K562 (cell line): ENCODE data around the gene GNAI2. TPM values are rescaled to one million over a fixed set of nuclear protein-coding genes. Genes with fewer than 3 reads are reported as not detected.

Source experiments
- ATAC-seq: fragments of 200-7000 bp; cut with Tn5 transposase; 3 replicates; pipeline ENCODE4 v1.9.1; 2020; ENCODE audit warnings: moderate library complexity
- BruUV-seq: library from RNA; stranded (reverse); fragments of 400-500 nt; replicated peaks from 2 replicates; lab custom pipeline; 2021; lab: Mats Ljungman, UMichigan
- CTCF ChIA-PET: fragments of 300-600 bp; formaldehyde crosslinking; extraction: SDS; loops from one replicate; lab custom pipeline; 2021; ENCODE audit warnings: low intra/inter-chr PET ratio; lab: Yijun Ruan, JAX
- POLR2A ChIA-PET: fragments of 300-600, 350-650 bp; sonication (Branson Sonifier 250); formaldehyde crosslinking; extraction: SDS; loops from one replicate; lab custom pipeline; 2021; ENCODE audit warnings: antibody characterized with exemption, inconsistent platforms; lab: Yijun Ruan, JAX
- DNase-seq, 4 experiments: peaks; one replicate each; pipeline versions ENCODE4 v3.0.0 to v3.0.0-alpha.2; 2011 to 2018; ENCODE audit warnings: low spot score in 3 of 4, mixed read lengths in 3 of 4; ENCODE audit errors: extremely low read depth in 1 of 4
- FAIRE-seq: peaks from 2 replicates; lab custom pipeline; 2011; peaks lifted over from hg19 to GRCh38; lab: Jason Lieb, UNC
- H2AFZ ChIP-seq: 2 replicates; pipeline ENCODE4 v1.6.0; 2011; ENCODE audit warnings: low read depth, low read length, control low read depth, inconsistent platforms
- H3K27ac ChIP-seq: fragments of 200-600 bp; 3 replicates; pipeline ENCODE4 v1.8.0; 2011; ENCODE audit warnings: low read depth, mild to moderate bottlenecking, control low read depth, inconsistent platforms, low read length, moderate library complexity, mixed read lengths; ENCODE audit errors: extremely low read depth
- H3K27me3 ChIP-seq, 2 experiments: fragments of 300-600 bp in 1 of 2; 2 replicates in 1 of 2; 3 replicates in 1 of 2; pipeline versions ENCODE4 v1.6.0 to v1.8.0; 2011; ENCODE audit warnings: inconsistent platforms in 2 of 2, low read length in 2 of 2, mild to moderate bottlenecking in 1 of 2, mixed read lengths in 1 of 2, moderate library complexity in 1 of 2; ENCODE audit not compliant: control insufficient read depth in 2 of 2, insufficient read depth in 2 of 2
- H3K36me3 ChIP-seq: fragments of 300-600 bp; 3 replicates; pipeline ENCODE4 v1.8.0; 2011; ENCODE audit warnings: mild to moderate bottlenecking, low read length, inconsistent platforms; ENCODE audit not compliant: control insufficient read depth, insufficient read depth
- H3K4me1 ChIP-seq, 2 experiments: fragments of 200-600 bp in 1 of 2; replicated peaks in 1 of 2; 2 replicates in 1 of 2; 3 replicates in 1 of 2; pipeline versions ENCODE4 v1.5.1 to v1.8.0; 2011; ENCODE audit warnings: inconsistent platforms in 2 of 2, low read length in 2 of 2, mild to moderate bottlenecking in 1 of 2, mixed read lengths in 1 of 2, moderate library complexity in 1 of 2; ENCODE audit not compliant: control insufficient read depth in 2 of 2, insufficient read depth in 2 of 2
- H3K4me2 ChIP-seq: 2 replicates; pipeline ENCODE4 v1.6.1; 2011; ENCODE audit warnings: low read length, control low read depth, inconsistent platforms, mixed read lengths; ENCODE audit not compliant: insufficient read depth
- H3K4me3 ChIP-seq: fragments of 200-600 bp; sonication (generic), shearing (Covaris generic); 2 replicates; pipeline ENCODE4 v1.5.1; 2016; ENCODE audit warnings: control low read depth, inconsistent platforms
- H3K79me2 ChIP-seq: fragments of 200-600 bp; 3 replicates; pipeline ENCODE4 v1.8.0; 2011; ENCODE audit warnings: low read length, inconsistent platforms; ENCODE audit not compliant: control insufficient read depth, insufficient read depth
- H3K9ac ChIP-seq, 2 experiments: 2 replicates each; pipeline versions ENCODE4 v1.6.0 to v1.6.1; 2011; ENCODE audit warnings: low read depth in 2 of 2, low read length in 2 of 2, control low read depth in 1 of 2, inconsistent platforms in 1 of 2, mild to moderate bottlenecking in 1 of 2, mixed read lengths in 1 of 2; ENCODE audit not compliant: insufficient read depth in 1 of 2
- H3K9me1 ChIP-seq: one replicate; pipeline ENCODE4 v1.6.0; 2011; ENCODE audit warnings: inconsistent platforms, mild to moderate bottlenecking, low read length, moderate library complexity; ENCODE audit not compliant: control insufficient read depth, insufficient read depth
- H3K9me3 ChIP-seq: replicated peaks from 2 replicates; pipeline ENCODE4 v1.5.1; 2011; ENCODE audit warnings: low read depth, low read length, inconsistent platforms; ENCODE audit not compliant: control insufficient read depth, insufficient read depth
- H4K20me1 ChIP-seq: replicated peaks from 2 replicates; pipeline ENCODE4 v1.6.1; 2011; ENCODE audit warnings: low read length, inconsistent platforms, mixed read lengths; ENCODE audit not compliant: control insufficient read depth, insufficient read depth
- ATF2 ChIP-seq: sonication (generic); formaldehyde crosslinking; IDR thresholded peaks from 2 replicates; pipeline ENCODE4 v1.8.1; 2022; ENCODE audit warnings: missing genetic modification reagents
- BCLAF1 ChIP-seq, 2 experiments: fragments of 450-650 bp in 1 of 2; IDR thresholded peaks; 2 replicates each; pipeline ENCODE4 v1.6.1; 2011 to 2017; ENCODE audit warnings: low read depth in 2 of 2, antibody characterized with exemption in 1 of 2, borderline replicate concordance in 1 of 2, low read length in 1 of 2, mild to moderate bottlenecking in 1 of 2, mixed read lengths in 1 of 2; ENCODE audit not compliant: control insufficient read depth in 1 of 2
- HMG20A ChIP-seq: fragments of 450-650 bp; formaldehyde crosslinking; conservative IDR thresholded peaks from 2 replicates; pipeline ENCODE4 v1.4.0; 2020; ENCODE audit warnings: mild to moderate bottlenecking, mixed read lengths
- PRPF4 ChIP-seq: fragments of 200-400 bp; formaldehyde crosslinking; IDR thresholded peaks from one replicate; pipeline ENCODE4 v1.6.1; 2017; ENCODE audit warnings: low read length, low read depth, mild to moderate bottlenecking; ENCODE audit not compliant: insufficient read depth, poor library complexity, severe bottlenecking
- SLC30A9 ChIP-seq: fragments of 250-450 bp; sonication (Bioruptor Pico); IDR thresholded peaks from 2 replicates; pipeline ENCODE4 v1.8.0; 2022; ENCODE audit warnings: mild to moderate bottlenecking, moderate library complexity
- STAG1 ChIP-seq: sonication (generic); formaldehyde crosslinking; IDR thresholded peaks from 2 replicates; pipeline ENCODE4 v1.5.0; 2020; ENCODE audit warnings: missing genetic modification reagents, borderline replicate concordance
- WGBS: fragments of 100-300 bp; shearing (Covaris generic); methylation state at CpG from one replicate; pipeline ENCODE4 v1.1.6; 2016; ENCODE audit warnings: low coverage, mixed read lengths; ENCODE audit not compliant: insufficient coverage; ENCODE audit errors: missing lambda C conversion rate; 5-methylcytosine and 5-hydroxymethylcytosine counted together
- in situ Hi-C: fragments of 300-500 bp; cut with MboI; formaldehyde crosslinking; loops from 4 replicates; pipeline ENCODE4 v1.15.0; 2018; ENCODE audit warnings: inconsistent platforms, mixed read lengths
- intact Hi-C: fragments of 100-400 bp; cut with micrococcal nuclease; formaldehyde crosslinking; loops from 2 replicates; pipeline ENCODE4 v1.14.2; 2022
- polyA plus RNA-seq, 8 experiments: library from polyadenylated mRNA; depleted of rRNA in 4 of 8; stranded (reverse) in 5 of 8; unstranded in 3 of 8; fragments of >200 nt; fragmentation: Nextera tagmentation in 2 of 8; fragmentation: Illumina TruSeq in 1 of 8; extraction: Ambion mirVana in 2 of 8; extraction: Trizol in 1 of 8; gene quantifications; 2 replicates each; pipeline versions ENCODE4 v1.2.1 to v1.2.3, GENCODE V29; 2011 to 2014; ENCODE audit warnings: inconsistent platforms in 1 of 8, missing spikeins in 1 of 8
- total RNA-seq, 7 experiments: library from RNA; depleted of rRNA in 6 of 7; stranded (reverse); fragments of >200 nt in 6 of 7; fragmentation: Illumina TruSeq in 2 of 7; extraction: Trizol in 2 of 7; gene quantifications; 2 replicates each; pipeline versions ENCODE4 v1.2.1 to v1.2.3, GENCODE V29; 2011 to 2021; ENCODE audit warnings: low replicate concordance in 1 of 7

The GNAI2 gene
- total and polyA plus RNA-seq, 9 of the 15 experiments (the other 6 are each of a cell fraction or from before 2014, with no cell fraction given), result 1.1 to 72.2 (median 42.7) TPM

GRCh38 chr3:50203809-50204803 is 31.9 kb upstream of the GNAI2 start:
- no peaks in the 10 kb centered on the region for H3K79me2 ChIP-seq
- intact Hi-C loops (no loop called here), in situ Hi-C loops (no loop called here)
- H3K27ac ChIP-seq, result no peak overlapping the region
- H3K4me1 ChIP-seq, result peaks cover 0 to 24% of the 10 kb centered on the region in 2 experiments; a peak in 3 of 5 replicates
- peaks cover 15 to 49% of the 10 kb centered on the region in 2 experiments; a peak in 4 of 5 replicates for H3K27me3 ChIP-seq
- H2AFZ ChIP-seq, result no peak overlapping the region
- DNase-seq (no peak), ATAC-seq (no peak), FAIRE-seq (no peak)
- H3K9me1 ChIP-seq, result no peaks in the 10 kb centered on the region
- H3K9ac ChIP-seq, result no peak overlapping the region
- H3K4me3 ChIP-seq, result no peak overlapping the region
- CTCF ChIA-PET, result no interaction called here
- no peaks in the 10 kb centered on the region for H3K9me3 ChIP-seq
- H3K36me3 ChIP-seq, result no peaks in the 10 kb centered on the region
- no peak for TF ChIP-seq ATF2 (CRISPR knock-in tag)
- no peak for TF ChIP-seq PRPF4
- no peak for TF ChIP-seq HMG20A
- TF ChIP-seq BCLAF1 (IDR thresholded peaks at IDR 0.05; ENCODE audit: borderline replicate concordance in 1 of 2, control insufficient read depth in 1 of 2, low read depth in 2 of 2, low read length in 1 of 2), result no peak
- no peak for TF ChIP-seq SLC30A9 (CRISPR knock-in tag)
- no peak for TF ChIP-seq STAG1 (CRISPR knock-in tag)
- H3K4me2 ChIP-seq, result no peak overlapping the region
- H4K20me1 ChIP-seq, result no peaks in the 10 kb centered on the region
- POLR2A ChIA-PET, result interaction anchor here (0.6 to 1.1 kb wide), 5 partner anchors 14 to 729 kb away, joined by 3 to 5 read pairs (median 4); no protein-coding TSS in a partner anchor
- 10% methylated on average over 8 of the region's 12 CpGs for WGBS
- BruUV-seq, result no TSS peak
